ENCODE measurements around the gene ABHD14A. TPM values are rescaled to one million over a fixed set of nuclear protein-coding genes. Genes with fewer than 3 reads are reported as not detected.

ABHD14A gene
- total RNA-seq, 4 donors from 2014 or later, result 2.0 to 11.3 (median 7.7) TPM

- 65% methylated on average over 8 of the region's 8 CpGs; no CpG with 5 or more reads in 1 of the 2 donors for WGBS, 2 donors (ENCODE audit: low coverage in 1 of 2)
- H3K36me3 ChIP-seq, result no peaks in the 10 kb centered on the region
- no peak overlapping the region for H3K27ac ChIP-seq
- no peak overlapping the region for H3K4me3 ChIP-seq
- intact Hi-C loops (cut with DNase I; ENCODE audit: low total_unique reads) (loop anchor here (10.0 kb wide), 1 partner anchor 49 kb away; the partner anchor contains the start of gene DUSP7), in situ Hi-C loops (cut with MboI; ENCODE audit: low pct_ligation_motif_present in 1 of 4, low pct_unique_long_range_greater_than_20kb in 1 of 4, low sequenced_read_pairs in 3 of 4) (loop anchor here in 3 of 4 donors (10.0 to 25.0 kb wide), 2 partner anchors 49 to 331 kb away; partner anchors contain the start of gene DUSP7 (in 1 of the 3))
- no peak for DNase-seq
- H3K4me1 ChIP-seq, result peaks cover 0 to 15% (median 6%) of the 10 kb centered on the region in 4 donors
- H3K27me3 ChIP-seq, result no peaks in the 10 kb centered on the region
- TF ChIP-seq CTCF (IDR thresholded peaks at IDR 0.05) (no peak), POLR2A (IDR thresholded peaks at IDR 0.05) (no peak), EP300 (IDR thresholded peaks at IDR 0.05; ENCODE audit: low read depth) (no peak), POLR2AphosphoS5 (IDR thresholded peaks at IDR 0.05) (no peak)
- H3K9me3 ChIP-seq, result no peaks in the 10 kb centered on the region
Observed at GRCh38 chr3:52006017-52006819, 31.4 kb downstream of the ABHD14A start.

- no peak overlapping the region for H3K27ac ChIP-seq
- DNase-seq, result no peak
- in situ Hi-C loops (cut with MboI; ENCODE audit: low pct_ligation_motif_present in 1 of 4, low pct_unique_long_range_greater_than_20kb in 1 of 4, low sequenced_read_pairs in 3 of 4), result loop anchor here in 3 of 4 donors (10.0 to 25.0 kb wide), 2 partner anchors 48 to 331 kb away; partner anchors contain the start of gene DUSP7 (in 1 of the 3)
- H3K4me3 ChIP-seq, result no peak overlapping the region
- H3K36me3 ChIP-seq, result no peaks in the 10 kb centered on the region
- WGBS, 2 donors (ENCODE audit: low coverage in 1 of 2), result 84% methylated on average over 6 of the region's 6 CpGs; no CpG with 5 or more reads in 1 of the 2 donors
- intact Hi-C loops (cut with DNase I; ENCODE audit: low total_unique reads), result loop anchor here (10.0 kb wide), 1 partner anchor 48 kb away; the partner anchor contains the start of gene DUSP7
- no peaks in the 10 kb centered on the region for H3K9me3 ChIP-seq
- TF ChIP-seq POLR2AphosphoS5 (IDR thresholded peaks at IDR 0.05), result no peak
- peaks cover 0 to 10% (median 3%) of the 10 kb centered on the region in 4 donors for H3K4me1 ChIP-seq
- H3K27me3 ChIP-seq, result no peaks in the 10 kb centered on the region
Observed at GRCh38 chr3:52006820-52007133, 31.9 kb downstream of the ABHD14A start.

GRCh38 chr3:52007291-52007690 is 32.4 kb downstream of the ABHD14A start:
- intact Hi-C loops (cut with DNase I; ENCODE audit: low total_unique reads) (loop anchor here (10.0 kb wide), 1 partner anchor 48 kb away; the partner anchor contains the start of gene DUSP7), in situ Hi-C loops (cut with MboI; ENCODE audit: low pct_ligation_motif_present in 1 of 4, low pct_unique_long_range_greater_than_20kb in 1 of 4, low sequenced_read_pairs in 3 of 4) (loop anchor here in 3 of 4 donors (10.0 to 25.0 kb wide), 2 partner anchors 48 to 330 kb away; partner anchors contain the start of gene DUSP7 (in 1 of the 3))
- H3K4me3 ChIP-seq, result no peak overlapping the region
- 60 to 79% methylated on average over 2 to 4 of the region's 4 CpGs for WGBS, 2 donors (ENCODE audit: low coverage in 1 of 2)
- H3K9me3 ChIP-seq, result no peaks in the 10 kb centered on the region
- H3K27ac ChIP-seq, result no peak overlapping the region
- H3K4me1 ChIP-seq, result peaks cover 0 to 10% (median 3%) of the 10 kb centered on the region in 4 donors
- no peaks in the 10 kb centered on the region for H3K27me3 ChIP-seq
- DNase-seq, result no peak
- TF ChIP-seq POLR2A (IDR thresholded peaks at IDR 0.05), result no peak
- no peak for TF ChIP-seq EP300 (IDR thresholded peaks at IDR 0.05; ENCODE audit: low read depth)
- TF ChIP-seq CTCF (IDR thresholded peaks at IDR 0.05), result no peak
- TF ChIP-seq POLR2AphosphoS5 (IDR thresholded peaks at IDR 0.05), result no peak
- H3K36me3 ChIP-seq, result no peaks in the 10 kb centered on the region

- TF ChIP-seq POLR2A (IDR thresholded peaks at IDR 0.05) (no peak), CTCF (IDR thresholded peaks at IDR 0.05) (no peak), POLR2AphosphoS5 (IDR thresholded peaks at IDR 0.05) (no peak), EP300 (IDR thresholded peaks at IDR 0.05; ENCODE audit: low read depth) (no peak)
- H3K27ac ChIP-seq, result no peak overlapping the region
- intact Hi-C loops (cut with DNase I; ENCODE audit: low total_unique reads), result no loop called here
- H3K36me3 ChIP-seq, result no peaks in the 10 kb centered on the region
- no peaks in the 10 kb centered on the region for H3K27me3 ChIP-seq
- in situ Hi-C loops (cut with MboI; ENCODE audit: low pct_ligation_motif_present in 1 of 4, low pct_unique_long_range_greater_than_20kb in 1 of 4, low sequenced_read_pairs in 3 of 4), result loop anchor here in 2 of 4 donors (25.0 kb wide), 1 partner anchor 327 kb away; no protein-coding TSS in a partner anchor
- H3K9me3 ChIP-seq, result no peaks in the 10 kb centered on the region
- peaks cover 0 to 6% (median 2%) of the 10 kb centered on the region in 4 donors for H3K4me1 ChIP-seq
- no peak for DNase-seq
- H3K4me3 ChIP-seq, result no peak overlapping the region
Observed at GRCh38 chr3:52010431-52010830, 35.6 kb downstream of the ABHD14A start.
